ENCODE measurements around the gene FARS2. TPM values are rescaled to one million over a fixed set of nuclear protein-coding genes. Genes with fewer than 3 reads are reported as not detected.
A peak's percentile ranks its signal among the peaks of the same experiment; 100 is the strongest.

Gene FARS2
- 10 to 100 TPM; 18.4 to 20.0 TPM for total RNA-seq

DNA sequence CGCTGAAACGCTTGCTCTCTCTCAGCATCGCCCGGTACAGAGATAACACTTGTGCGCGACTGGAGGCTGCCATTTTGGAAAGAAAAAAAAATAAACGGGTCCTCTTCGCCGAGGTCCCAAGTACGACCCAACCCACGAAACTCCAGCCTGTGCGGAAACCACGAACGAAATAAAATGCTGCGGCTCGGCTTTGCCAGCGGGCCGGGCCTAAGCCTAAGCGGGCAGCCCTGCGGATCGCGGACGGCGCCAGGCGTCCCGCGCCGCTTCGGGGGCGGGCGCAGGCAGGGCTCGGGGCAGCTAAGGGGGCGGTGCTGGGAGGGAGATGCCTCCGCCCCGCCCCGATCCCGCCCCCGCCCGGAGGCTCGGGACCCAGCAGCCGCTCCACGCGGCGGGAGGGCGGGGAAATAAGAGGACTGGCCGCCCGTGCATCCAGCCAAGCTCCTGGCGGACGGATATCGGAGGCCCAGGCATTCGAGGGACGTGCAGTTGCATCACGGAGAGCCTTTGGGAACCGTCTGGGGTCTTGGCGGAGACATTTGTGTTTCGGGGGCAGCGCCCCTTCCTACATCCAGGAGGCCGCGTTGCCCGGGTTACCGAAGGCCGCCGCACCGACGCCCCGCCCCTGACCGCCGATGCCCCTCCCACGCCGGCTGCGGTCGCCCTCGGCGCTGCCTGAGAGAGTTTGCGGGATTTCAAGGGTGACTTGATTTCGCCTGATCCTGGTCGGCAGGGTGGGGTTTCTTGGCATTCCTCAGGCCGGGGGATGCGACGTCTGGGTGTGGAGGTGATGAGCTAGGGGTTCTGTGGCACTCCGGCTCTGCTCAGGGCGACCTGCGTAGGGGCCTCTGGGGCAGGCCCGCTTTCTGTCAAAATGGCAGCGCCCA is at the start of gene FARS2, which contains the start of gene LYRM4:
TSS of gene FARS2 (plus strand) at position 853 of the 884 bp plus-strand sequence.
TSS of gene LYRM4 (minus strand) at position 290 of the 884 bp plus-strand sequence. CDS start at position 73, 217 bp downstream.
- Mint-ChIP-seq H3K27ac (peak within 1 kb of the TSS; percentile 98), H3K36me3 (peaks cover 22% of the 10 kb centered on the region), H3K9me3 (no peaks in the 10 kb centered on the region), H3K4me1 (peaks cover 25% of the 10 kb centered on the region), H3K27me3 (no peaks in the 10 kb centered on the region), H3K4me3 (peak within 1 kb of the TSS; percentile 94)
- peak; percentile 91 for DNase-seq

- Mint-ChIP-seq H3K36me3 (peaks cover 15% of the 10 kb centered on the region), H3K27me3 (no peaks in the 10 kb centered on the region), H3K9me3 (no peaks in the 10 kb centered on the region), H3K4me3 (no peak overlapping the region), H3K27ac (no peak overlapping the region), H3K4me1 (peaks cover 7% of the 10 kb centered on the region)
- no peak for DNase-seq
These were observed 47.5 kb upstream of the FARS2 start for GRCh38 chr6:5213836-5214235.

DNA sequence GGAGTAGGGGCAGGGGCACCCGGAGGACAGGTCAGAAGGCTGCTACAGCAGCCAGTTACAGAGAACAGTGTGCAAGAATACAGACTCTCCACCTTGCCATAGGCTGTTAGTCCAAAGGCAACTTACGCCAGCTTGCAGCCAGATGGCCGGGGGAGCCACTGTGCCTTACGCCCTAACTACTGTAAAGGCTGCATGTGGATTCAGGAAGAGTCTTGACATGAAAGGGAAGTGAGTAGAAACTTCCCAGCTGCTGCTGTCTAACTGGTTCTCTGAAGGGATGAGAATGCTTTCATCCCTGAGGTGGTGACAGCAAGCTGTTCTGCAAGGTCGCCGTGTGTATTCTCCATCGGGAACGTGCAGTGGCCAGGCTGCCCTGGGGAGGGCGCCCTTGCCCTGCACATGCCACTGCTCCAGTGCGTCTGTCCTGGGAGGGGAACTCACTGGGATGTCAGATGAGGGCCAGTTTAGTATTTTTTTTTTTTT is 46.7 kb upstream of the FARS2 start:
- Mint-ChIP-seq H3K27me3 (no peaks in the 10 kb centered on the region), H3K36me3 (peaks cover 15% of the 10 kb centered on the region), H3K4me3 (no peak overlapping the region), H3K27ac (no peak overlapping the region), H3K9me3 (no peaks in the 10 kb centered on the region), H3K4me1 (peaks cover 7% of the 10 kb centered on the region)
- peak; percentile 22 for DNase-seq

DNA sequence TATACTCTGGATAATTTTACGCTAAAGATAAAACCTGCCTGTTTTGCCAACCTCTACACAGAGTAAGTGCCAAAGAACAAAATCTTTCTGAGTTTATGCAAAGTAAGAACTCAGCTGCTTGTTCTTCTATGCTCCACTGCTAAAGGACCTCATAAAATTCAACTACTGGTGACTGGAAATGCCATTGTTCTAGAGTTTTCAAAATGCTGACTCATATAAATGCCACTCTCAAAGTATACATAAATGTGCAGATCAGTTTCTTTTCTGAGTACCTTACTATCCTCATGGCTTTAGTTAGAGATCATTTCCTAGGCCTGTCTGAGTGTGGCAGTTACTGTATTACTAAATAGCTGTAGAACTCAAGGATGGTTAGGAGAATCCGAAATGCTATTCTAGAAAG is 46.2 kb upstream of the FARS2 start:
- no peak for DNase-seq
- Mint-ChIP-seq H3K4me3 (no peak overlapping the region), H3K36me3 (peaks cover 15% of the 10 kb centered on the region), H3K4me1 (peaks cover 7% of the 10 kb centered on the region), H3K27ac (no peak overlapping the region), H3K27me3 (no peaks in the 10 kb centered on the region), H3K9me3 (no peaks in the 10 kb centered on the region)

GRCh38 chr6:5215799-5216198 is 45.5 kb upstream of the FARS2 start:
- H3K27ac Mint-ChIP-seq: no peak overlapping the region
- H3K36me3 Mint-ChIP-seq: peaks cover 13% of the 10 kb centered on the region
- peaks cover 5% of the 10 kb centered on the region for H3K4me1 Mint-ChIP-seq
- no peaks in the 10 kb centered on the region for H3K27me3 Mint-ChIP-seq
- H3K4me3 Mint-ChIP-seq: no peak overlapping the region
- DNase-seq: no peak
- H3K9me3 Mint-ChIP-seq: no peaks in the 10 kb centered on the region

GRCh38 chr6:5217356-5217755 is 44.0 kb upstream of the FARS2 start:
- Mint-ChIP-seq H3K9me3 (no peaks in the 10 kb centered on the region), H3K4me1 (peaks cover 5% of the 10 kb centered on the region), H3K27me3 (no peaks in the 10 kb centered on the region), H3K4me3 (no peak overlapping the region), H3K36me3 (peaks cover 18% of the 10 kb centered on the region), H3K27ac (no peak overlapping the region)
- DNase-seq: no peak

GRCh38 chr6:5219011-5219691 is 42.2 kb upstream of the FARS2 start:
- Mint-ChIP-seq H3K36me3 (peaks cover 15% of the 10 kb centered on the region), H3K27me3 (no peaks in the 10 kb centered on the region), H3K27ac (no peak overlapping the region), H3K9me3 (no peaks in the 10 kb centered on the region), H3K4me1 (no peaks in the 10 kb centered on the region), H3K4me3 (no peak overlapping the region)
- DNase-seq: no peak

DNA sequence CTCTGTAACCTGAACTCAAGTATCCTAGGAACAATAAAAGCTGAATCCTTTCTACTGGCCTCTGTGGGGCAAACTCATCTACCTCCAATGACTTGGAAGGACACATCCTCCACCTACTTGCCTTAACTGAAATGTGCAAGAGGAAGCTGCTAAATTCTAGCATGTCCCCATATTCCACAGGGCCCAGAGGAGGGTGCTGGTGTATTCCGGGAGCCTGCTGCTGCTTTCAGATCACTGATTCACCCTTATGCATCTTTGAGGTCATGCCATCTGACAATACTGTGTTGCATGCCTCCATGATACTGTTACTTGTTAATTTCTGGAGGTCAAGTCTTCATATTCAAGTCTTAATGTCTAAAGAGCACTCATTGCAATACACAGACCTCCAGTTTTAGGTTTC is 40.9 kb upstream of the FARS2 start:
- Mint-ChIP-seq H3K27ac (no peak overlapping the region), H3K4me1 (no peaks in the 10 kb centered on the region), H3K36me3 (peaks cover 13% of the 10 kb centered on the region), H3K4me3 (no peak overlapping the region), H3K27me3 (no peaks in the 10 kb centered on the region), H3K9me3 (no peaks in the 10 kb centered on the region)
- no peak for DNase-seq

DNA sequence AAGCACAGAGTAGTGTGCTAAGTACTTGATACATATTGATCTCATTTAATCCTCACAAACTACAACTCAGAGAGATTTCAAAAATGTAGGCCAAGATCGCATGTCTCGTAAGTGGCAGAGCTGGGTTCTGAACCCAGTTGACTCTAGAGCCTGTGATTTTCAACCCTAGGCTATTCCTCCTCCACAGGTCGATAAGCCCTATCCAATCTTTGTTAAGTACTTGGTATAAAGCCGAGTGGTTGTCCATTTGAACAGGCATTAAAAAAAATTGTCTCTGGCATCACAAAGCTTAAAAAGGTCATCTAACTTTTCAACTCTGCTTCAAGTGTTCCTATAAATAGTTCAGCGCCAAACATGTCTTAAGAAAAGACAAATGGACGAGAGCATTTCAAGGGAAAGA is 38.0 kb upstream of the FARS2 start:
- H3K4me1 Mint-ChIP-seq: no peaks in the 10 kb centered on the region
- no peaks in the 10 kb centered on the region for H3K27me3 Mint-ChIP-seq
- H3K9me3 Mint-ChIP-seq: no peaks in the 10 kb centered on the region
- no peak for DNase-seq
- peaks cover 19% of the 10 kb centered on the region for H3K36me3 Mint-ChIP-seq
- H3K27ac Mint-ChIP-seq: no peak overlapping the region
- H3K4me3 Mint-ChIP-seq: no peak overlapping the region

GRCh38 chr6:5229356-5229755 is 32.0 kb upstream of the FARS2 start:
- DNase-seq: no peak
- peaks cover 12% of the 10 kb centered on the region for H3K36me3 Mint-ChIP-seq
- no peaks in the 10 kb centered on the region for H3K9me3 Mint-ChIP-seq
- H3K4me1 Mint-ChIP-seq: peaks cover 5% of the 10 kb centered on the region
- H3K27ac Mint-ChIP-seq: no peak overlapping the region
- no peaks in the 10 kb centered on the region for H3K27me3 Mint-ChIP-seq
- no peak overlapping the region for H3K4me3 Mint-ChIP-seq

DNA sequence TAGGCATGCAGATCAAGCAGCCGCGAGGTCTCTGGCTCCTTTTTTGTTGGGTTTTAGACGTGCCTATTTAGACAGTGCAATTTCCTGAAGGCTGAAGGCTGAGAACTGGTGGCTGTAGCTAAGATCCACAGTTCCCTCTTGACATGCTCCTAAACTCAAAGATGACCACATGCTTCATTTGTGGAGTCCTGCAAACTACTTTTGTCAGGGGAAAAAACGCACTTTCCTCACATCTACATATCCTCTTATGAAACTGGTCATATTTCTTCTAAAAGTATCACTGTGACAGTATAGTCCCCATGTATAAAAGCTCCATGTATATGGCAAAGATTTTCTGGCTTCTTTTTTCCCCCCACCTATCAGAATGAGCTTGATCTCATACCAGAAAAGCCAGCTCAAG is 31.2 kb upstream of the FARS2 start:
- Mint-ChIP-seq H3K36me3 (peaks cover 12% of the 10 kb centered on the region), H3K4me3 (no peak overlapping the region), H3K27ac (no peak overlapping the region), H3K9me3 (no peaks in the 10 kb centered on the region), H3K4me1 (peaks cover 5% of the 10 kb centered on the region), H3K27me3 (no peaks in the 10 kb centered on the region)
- DNase-seq: no peak

DNA sequence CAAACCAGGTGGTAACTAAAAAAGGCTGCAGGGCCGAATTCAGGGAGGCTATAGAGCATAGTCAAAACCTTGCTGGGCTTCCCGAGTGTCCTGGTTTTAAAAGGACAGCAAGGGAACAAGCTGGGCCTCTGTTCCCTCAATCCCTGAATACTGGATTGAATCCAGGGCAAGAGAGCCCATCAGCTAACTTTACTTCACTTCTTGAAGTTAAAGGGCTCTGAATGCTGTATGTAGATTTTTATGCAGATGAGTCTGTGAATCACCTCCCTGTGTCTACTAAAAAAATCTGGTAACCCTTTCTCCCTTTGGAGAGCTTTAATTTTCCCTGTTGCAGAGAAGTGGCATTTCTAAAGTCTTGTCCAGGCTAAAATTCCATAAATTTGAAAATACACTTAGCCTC is 30.0 kb upstream of the FARS2 start:
- Mint-ChIP-seq H3K4me3 (no peak overlapping the region), H3K4me1 (peaks cover 5% of the 10 kb centered on the region), H3K27me3 (no peaks in the 10 kb centered on the region), H3K27ac (no peak overlapping the region), H3K36me3 (peaks cover 9% of the 10 kb centered on the region), H3K9me3 (no peaks in the 10 kb centered on the region)
- DNase-seq: no peak

- no peak for DNase-seq
- Mint-ChIP-seq H3K27ac (no peak overlapping the region), H3K27me3 (no peaks in the 10 kb centered on the region), H3K4me3 (no peak overlapping the region), H3K36me3 (peaks cover 4% of the 10 kb centered on the region), H3K4me1 (peaks cover 5% of the 10 kb centered on the region), H3K9me3 (no peaks in the 10 kb centered on the region)
These were observed 26.4 kb upstream of the FARS2 start for GRCh38 chr6:5234874-5235273.

GRCh38 chr6:5235830-5236229 is 25.5 kb upstream of the FARS2 start:
- Mint-ChIP-seq H3K36me3 (peaks cover 5% of the 10 kb centered on the region), H3K27ac (no peak overlapping the region), H3K4me3 (no peak overlapping the region), H3K4me1 (peaks cover 5% of the 10 kb centered on the region), H3K27me3 (no peaks in the 10 kb centered on the region), H3K9me3 (no peaks in the 10 kb centered on the region)
- DNase-seq: no peak

DNA sequence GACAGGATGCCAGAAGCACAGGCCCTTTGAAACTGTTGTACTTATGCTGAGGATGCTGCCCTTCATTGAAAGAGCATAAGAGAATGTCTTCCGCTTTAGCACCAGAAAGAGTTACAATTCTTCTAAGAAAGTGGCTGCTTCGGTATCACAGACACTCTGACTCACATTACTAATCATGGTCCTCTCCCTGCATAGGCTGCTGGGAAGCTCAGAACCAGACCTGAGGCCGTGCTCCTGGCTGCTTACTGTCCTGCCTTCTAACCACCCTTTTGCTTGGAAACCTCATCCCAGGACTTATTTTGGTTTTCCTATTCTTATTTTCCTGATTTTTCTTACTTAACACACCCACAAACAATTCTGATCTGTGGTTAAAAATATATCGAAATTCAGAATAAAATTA is 23.5 kb upstream of the FARS2 start:
- Mint-ChIP-seq H3K4me1 (peaks cover 5% of the 10 kb centered on the region), H3K9me3 (no peaks in the 10 kb centered on the region), H3K36me3 (peaks cover 5% of the 10 kb centered on the region), H3K4me3 (no peak overlapping the region), H3K27me3 (no peaks in the 10 kb centered on the region), H3K27ac (no peak overlapping the region)
- DNase-seq: no peak

Measured in activated naive CD8-positive, alpha-beta T cell treated with anti-CD3 and anti-CD28 coated beads for 36 hours (primary cell).